T47D (cell line): ENCODE data around the gene RBM11.

ENCODE experiments used
- DNase-seq, 2 experiments: peaks; one replicate each; pipeline versions ENCODE4 v3.0.0 to v3.0.0-alpha.2; 2011 to 2012; ENCODE audit warnings: low read depth in 1 of 2, low spot score in 1 of 2
- JUND ChIP-seq: IDR thresholded peaks from 2 replicates; pipeline ENCODE4 v1.6.1; 2012; ENCODE audit warnings: low read depth
- in situ Hi-C: cut with HindIII; loops from 2 replicates; pipeline ENCODE4 v1.10.0; 2016; ENCODE audit warnings: low sequenced_read_pairs, low pct_unique_long_range_greater_than_20kb

The RBM11 gene

GRCh38 chr21:14275702-14276205, 59.8 kb downstream of the RBM11 start:
- no peak for DNase-seq
- no peak for TF ChIP-seq JUND
- in situ Hi-C loops = no loop called here
